ENCODE results near the gene RGS7. TPM values are rescaled to one million over a fixed set of nuclear protein-coding genes. Genes with fewer than 3 reads are reported as not detected.

The RGS7 gene
- total and polyA plus RNA-seq, 10 of the 15 experiments (the other 5 are each of a cell fraction or from before 2014, with no cell fraction given) = not detected

DNA sequence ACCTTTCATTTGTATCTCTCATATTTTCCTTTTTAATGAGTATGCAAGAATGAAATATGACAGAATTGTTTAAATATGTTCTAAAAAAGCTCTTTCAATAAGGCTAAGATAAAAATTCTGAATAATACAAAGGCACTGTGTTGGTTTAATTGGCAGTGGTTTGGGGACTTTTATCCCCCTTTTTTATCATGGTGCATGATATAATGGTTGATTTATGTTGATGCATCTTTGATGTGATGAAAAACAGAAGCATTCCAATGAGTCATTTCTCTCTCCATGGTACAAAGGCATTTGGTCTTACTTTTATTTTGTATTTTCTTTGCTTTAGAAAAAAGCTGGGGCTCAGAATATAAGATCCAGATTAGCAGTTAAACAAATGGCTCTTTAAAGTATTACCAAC, 617.9 kb downstream of the RGS7 start:
- BruUV-seq (replicated peaks) = no TSS peak

DNA sequence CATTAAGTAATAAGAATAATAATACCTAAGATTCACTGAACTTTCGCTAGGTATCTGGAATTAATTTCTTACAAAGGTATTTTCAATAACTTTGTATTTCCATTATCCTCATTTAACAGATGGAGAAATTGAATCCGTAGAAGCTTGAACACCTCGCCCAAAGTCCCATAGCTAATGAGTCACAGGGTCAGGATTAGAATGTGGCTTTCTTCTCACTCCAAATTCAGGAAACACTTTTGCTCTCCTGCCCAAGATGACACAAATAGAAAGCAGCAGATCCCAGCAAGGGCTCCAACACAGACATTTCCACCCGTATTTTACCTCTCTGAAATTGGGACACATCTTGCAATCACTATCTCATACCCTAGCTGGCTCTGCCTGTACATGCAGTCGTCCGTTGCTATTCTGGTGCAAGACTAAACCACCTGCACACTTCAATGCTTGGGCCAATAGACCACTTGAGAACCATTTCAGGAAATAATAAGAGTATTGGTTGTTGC, 619.2 kb downstream of the RGS7 start:
- Histone ChIP-seq H3K9me3 (replicated peaks; ENCODE audit: control insufficient read depth, insufficient read depth, low read length) (no peaks in the 10 kb centered on the region), H3K4me2 (ENCODE audit: control insufficient read depth, insufficient read depth) (no peak overlapping the region), H2AFZ (ENCODE audit: control insufficient read depth, low read depth, low read length) (no peak overlapping the region), H4K20me1 (ENCODE audit: control insufficient read depth, insufficient read depth) (no peaks in the 10 kb centered on the region), H3K4me1 (ENCODE audit: control insufficient read depth, insufficient read depth, low read length) (no peaks in the 10 kb centered on the region), H3K4me3 (no peak overlapping the region), H3K9ac (ENCODE audit: control insufficient read depth, insufficient read depth, low read length) (no peak overlapping the region), H3K27ac (ENCODE audit: control insufficient read depth, insufficient read depth) (no peak overlapping the region), H3K79me2 (ENCODE audit: control insufficient read depth, insufficient read depth, low read length) (no peaks in the 10 kb centered on the region), H3K27me3 (replicated peaks in 1 of 2; ENCODE audit: control insufficient read depth in 2 of 2, insufficient read depth in 2 of 2, low read length in 1 of 2) (no peaks in the 10 kb centered on the region), H3K36me3 (ENCODE audit: control insufficient read depth in 2 of 2, insufficient read depth in 2 of 2, low read length in 1 of 2) (no peaks in the 10 kb centered on the region)
- CTCF ChIA-PET = no interaction called here
- no TSS peak for BruUV-seq (replicated peaks)
- in situ Hi-C loops (cut with MboI) = loop anchor here (10.0 kb wide), 1 partner anchor 747 kb away; no protein-coding TSS in a partner anchor
- RAD21 ChIA-PET (ENCODE audit: unreplicated experiment) = no interaction called here
- ATAC-seq (no peak), DNase-seq (ENCODE audit: low read depth, low spot score) (no peak), FAIRE-seq (no peak)
- POLR2A ChIA-PET = no interaction called here
- SMC1A ChIA-PET (ENCODE audit: uncharacterized antibody, unreplicated experiment) = no interaction called here
- WGBS (ENCODE audit: insufficient coverage, insufficient replicate concordance, low lambda C conversion rate, missing lambda C conversion rate) = 47% methylated on average over 6 of the region's 6 CpGs
- intact Hi-C loops (cut with micrococcal nuclease; ENCODE audit: unreplicated experiment) = loop anchor here (10.0 kb wide), 1 partner anchor 877 kb away; no protein-coding TSS in a partner anchor
- TF ChIP-seq, protein P1, sequence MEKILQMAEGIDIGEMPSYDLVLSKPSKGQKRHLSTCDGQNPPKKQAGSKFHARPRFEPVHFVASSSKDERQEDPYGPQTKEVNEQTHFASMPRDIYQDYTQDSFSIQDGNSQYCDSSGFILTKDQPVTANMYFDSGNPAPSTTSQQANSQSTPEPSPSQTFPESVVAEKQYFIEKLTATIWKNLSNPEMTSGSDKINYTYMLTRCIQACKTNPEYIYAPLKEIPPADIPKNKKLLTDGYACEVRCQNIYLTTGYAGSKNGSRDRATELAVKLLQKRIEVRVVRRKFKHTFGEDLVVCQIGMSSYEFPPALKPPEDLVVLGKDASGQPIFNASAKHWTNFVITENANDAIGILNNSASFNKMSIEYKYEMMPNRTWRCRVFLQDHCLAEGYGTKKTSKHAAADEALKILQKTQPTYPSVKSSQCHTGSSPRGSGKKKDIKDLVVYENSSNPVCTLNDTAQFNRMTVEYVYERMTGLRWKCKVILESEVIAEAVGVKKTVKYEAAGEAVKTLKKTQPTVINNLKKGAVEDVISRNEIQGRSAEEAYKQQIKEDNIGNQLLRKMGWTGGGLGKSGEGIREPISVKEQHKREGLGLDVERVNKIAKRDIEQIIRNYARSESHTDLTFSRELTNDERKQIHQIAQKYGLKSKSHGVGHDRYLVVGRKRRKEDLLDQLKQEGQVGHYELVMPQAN (conservative IDR thresholded peaks at IDR 0.05) = no peak
- no peak for TF ChIP-seq SUPT20H (IDR thresholded peaks at IDR 0.05; ENCODE audit: borderline replicate concordance, control insufficient read depth, low read depth, low read length)
- TF ChIP-seq RAD21 (IDR thresholded peaks at IDR 0.05; ENCODE audit: insufficient read depth, low read depth, low read length) = no peak
- TF ChIP-seq TARDBP (IDR thresholded peaks at IDR 0.05; ENCODE audit: borderline replicate concordance) = no peak
- TF ChIP-seq, protein P2, sequence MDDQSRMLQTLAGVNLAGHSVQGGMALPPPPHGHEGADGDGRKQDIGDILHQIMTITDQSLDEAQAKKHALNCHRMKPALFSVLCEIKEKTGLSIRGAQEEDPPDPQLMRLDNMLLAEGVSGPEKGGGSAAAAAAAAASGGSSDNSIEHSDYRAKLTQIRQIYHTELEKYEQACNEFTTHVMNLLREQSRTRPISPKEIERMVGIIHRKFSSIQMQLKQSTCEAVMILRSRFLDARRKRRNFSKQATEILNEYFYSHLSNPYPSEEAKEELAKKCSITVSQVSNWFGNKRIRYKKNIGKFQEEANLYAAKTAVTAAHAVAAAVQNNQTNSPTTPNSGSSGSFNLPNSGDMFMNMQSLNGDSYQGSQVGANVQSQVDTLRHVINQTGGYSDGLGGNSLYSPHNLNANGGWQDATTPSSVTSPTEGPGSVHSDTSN (IDR thresholded peaks at IDR 0.05; ENCODE audit: insufficient replicate concordance, low read depth, low read length) = no peak
- TF ChIP-seq RELA (IDR thresholded peaks at IDR 0.05; ENCODE audit: borderline replicate concordance, partially characterized antibody) = no peak
- TF ChIP-seq, protein P3, sequence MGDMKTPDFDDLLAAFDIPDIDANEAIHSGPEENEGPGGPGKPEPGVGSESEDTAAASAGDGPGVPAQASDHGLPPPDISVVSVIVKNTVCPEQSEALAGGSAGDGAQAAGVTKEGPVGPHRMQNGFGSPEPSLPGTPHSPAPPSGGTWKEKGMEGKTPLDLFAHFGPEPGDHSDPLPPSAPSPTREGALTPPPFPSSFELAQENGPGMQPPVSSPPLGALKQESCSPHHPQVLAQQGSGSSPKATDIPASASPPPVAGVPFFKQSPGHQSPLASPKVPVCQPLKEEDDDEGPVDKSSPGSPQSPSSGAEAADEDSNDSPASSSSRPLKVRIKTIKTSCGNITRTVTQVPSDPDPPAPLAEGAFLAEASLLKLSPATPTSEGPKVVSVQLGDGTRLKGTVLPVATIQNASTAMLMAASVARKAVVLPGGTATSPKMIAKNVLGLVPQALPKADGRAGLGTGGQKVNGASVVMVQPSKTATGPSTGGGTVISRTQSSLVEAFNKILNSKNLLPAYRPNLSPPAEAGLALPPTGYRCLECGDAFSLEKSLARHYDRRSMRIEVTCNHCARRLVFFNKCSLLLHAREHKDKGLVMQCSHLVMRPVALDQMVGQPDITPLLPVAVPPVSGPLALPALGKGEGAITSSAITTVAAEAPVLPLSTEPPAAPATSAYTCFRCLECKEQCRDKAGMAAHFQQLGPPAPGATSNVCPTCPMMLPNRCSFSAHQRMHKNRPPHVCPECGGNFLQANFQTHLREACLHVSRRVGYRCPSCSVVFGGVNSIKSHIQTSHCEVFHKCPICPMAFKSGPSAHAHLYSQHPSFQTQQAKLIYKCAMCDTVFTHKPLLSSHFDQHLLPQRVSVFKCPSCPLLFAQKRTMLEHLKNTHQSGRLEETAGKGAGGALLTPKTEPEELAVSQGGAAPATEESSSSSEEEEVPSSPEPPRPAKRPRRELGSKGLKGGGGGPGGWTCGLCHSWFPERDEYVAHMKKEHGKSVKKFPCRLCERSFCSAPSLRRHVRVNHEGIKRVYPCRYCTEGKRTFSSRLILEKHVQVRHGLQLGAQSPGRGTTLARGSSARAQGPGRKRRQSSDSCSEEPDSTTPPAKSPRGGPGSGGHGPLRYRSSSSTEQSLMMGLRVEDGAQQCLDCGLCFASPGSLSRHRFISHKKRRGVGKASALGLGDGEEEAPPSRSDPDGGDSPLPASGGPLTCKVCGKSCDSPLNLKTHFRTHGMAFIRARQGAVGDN (IDR thresholded peaks at IDR 0.05) = no peak
- TF ChIP-seq POU2F2 (IDR thresholded peaks at IDR 0.05; ENCODE audit: borderline replicate concordance, low read depth, low read length) = no peak
- no peak for TF ChIP-seq WRNIP1 (IDR thresholded peaks at IDR 0.05; ENCODE audit: borderline replicate concordance, low read depth, low read length)

More for the DNA sequence above, 617.9 kb downstream of the RGS7 start:
- in situ Hi-C loops (cut with MboI) = loop anchor here (10.0 kb wide), 1 partner anchor 746 kb away; no protein-coding TSS in a partner anchor
- H3K4me2 ChIP-seq (ENCODE audit: control insufficient read depth, insufficient read depth) = no peak overlapping the region
- H2AFZ ChIP-seq (ENCODE audit: control insufficient read depth, low read depth, low read length) = no peak overlapping the region
- H3K4me3 ChIP-seq = no peak overlapping the region
- no peak for DNase-seq (ENCODE audit: low read depth, low spot score)
- no peak overlapping the region for H3K27ac ChIP-seq (ENCODE audit: control insufficient read depth, insufficient read depth)
- RAD21 ChIA-PET (ENCODE audit: unreplicated experiment) = no interaction called here
- POLR2A ChIA-PET = no interaction called here
- no peak for ATAC-seq
- TF ChIP-seq SMC3 (IDR thresholded peaks at IDR 0.05; ENCODE audit: borderline replicate concordance, low read length) = no peak
- FAIRE-seq = no peak
- H3K9ac ChIP-seq (ENCODE audit: control insufficient read depth, insufficient read depth, low read length) = no peak overlapping the region
- H3K79me2 ChIP-seq (ENCODE audit: control insufficient read depth, insufficient read depth, low read length) = no peaks in the 10 kb centered on the region
- CTCF ChIA-PET = no interaction called here
- H3K9me3 ChIP-seq (replicated peaks; ENCODE audit: control insufficient read depth, insufficient read depth, low read length) = no peaks in the 10 kb centered on the region
- intact Hi-C loops (cut with micrococcal nuclease; ENCODE audit: unreplicated experiment) = loop anchor here (10.0 kb wide), 1 partner anchor 876 kb away; no protein-coding TSS in a partner anchor
- no peaks in the 10 kb centered on the region for H3K36me3 ChIP-seq (ENCODE audit: control insufficient read depth in 2 of 2, insufficient read depth in 2 of 2, low read length in 1 of 2)
- no peaks in the 10 kb centered on the region for H4K20me1 ChIP-seq (ENCODE audit: control insufficient read depth, insufficient read depth)
- no peaks in the 10 kb centered on the region for H3K4me1 ChIP-seq (ENCODE audit: control insufficient read depth, insufficient read depth, low read length)
- SMC1A ChIA-PET (ENCODE audit: uncharacterized antibody, unreplicated experiment) = interaction anchor here (1.0 kb wide), 1 partner anchor 11 kb away, joined by 3 read pairs; no protein-coding TSS in a partner anchor
- H3K27me3 ChIP-seq (replicated peaks in 1 of 2; ENCODE audit: control insufficient read depth in 2 of 2, insufficient read depth in 2 of 2, low read length in 1 of 2) = no peaks in the 10 kb centered on the region

All from GM12878 (cell line).